CD4-positive, CD25-positive, alpha-beta regulatory T cell (primary cell): ENCODE results near the gene HERPUD2. TPM values are rescaled to one million over a fixed set of nuclear protein-coding genes. Genes with fewer than 3 reads are reported as not detected.

ENCODE experiments used
- ATAC-seq, 2 donors: fragments of 150-1000 bp; cut with Tn5 transposase; one replicate each; pipeline ENCODE4 v1.10.0; 2021; ENCODE audit warnings: low read depth in 2 of 2, moderate number of reproducible peaks in 2 of 2, moderate library complexity in 1 of 2
- DNase-seq, 3 donors: peaks; one replicate each; pipeline versions ENCODE4 v3.0.0 to v3.0.0-alpha.2; 2012 to 2022; ENCODE audit warnings: mixed read lengths in 1 of 3
- H3K27ac ChIP-seq: one replicate; pipeline ENCODE4 v1.7.0; 2013; ENCODE audit warnings: mild to moderate bottlenecking, low read length; ENCODE audit not compliant: insufficient read depth, poor library complexity, severe bottlenecking
- H3K27me3 ChIP-seq: one replicate; pipeline ENCODE4 v1.7.0; 2013; ENCODE audit warnings: low read length; ENCODE audit not compliant: control insufficient read depth, insufficient read depth
- H3K36me3 ChIP-seq: one replicate; pipeline ENCODE4 v1.7.0; 2013; ENCODE audit warnings: mild to moderate bottlenecking, low read length, moderate library complexity; ENCODE audit not compliant: control insufficient read depth, insufficient read depth
- H3K4me1 ChIP-seq: 2 replicates; pipeline ENCODE4 v1.7.0; 2013; ENCODE audit warnings: mild to moderate bottlenecking, low read length; ENCODE audit not compliant: insufficient read depth, control insufficient read depth, poor library complexity, severe bottlenecking
- H3K4me3 ChIP-seq: one replicate; pipeline ENCODE4 v1.7.0; 2013; ENCODE audit warnings: low read depth, mild to moderate bottlenecking, low read length, moderate library complexity
- H3K9me3 ChIP-seq, 2 experiments: 1 replicate in 1 of 2; 2 replicates in 1 of 2; pipeline ENCODE4 v1.7.0; 2013; ENCODE audit warnings: low read length in 2 of 2, mild to moderate bottlenecking in 1 of 2, moderate library complexity in 1 of 2; ENCODE audit not compliant: control insufficient read depth in 2 of 2
- H3K27ac Mint-ChIP-seq, 3 donors: one replicate each; pipeline ENCODE4 v1.8.0; 2020 to 2022; ENCODE audit warnings: mild to moderate bottlenecking in 3 of 3, mixed read lengths in 3 of 3, moderate library complexity in 2 of 3
- H3K27me3 Mint-ChIP-seq: one replicate; pipeline ENCODE4 v1.8.0; 2022; ENCODE audit warnings: mild to moderate bottlenecking, mixed read lengths
- H3K36me3 Mint-ChIP-seq: one replicate; pipeline ENCODE4 v1.8.0; 2020; ENCODE audit warnings: mixed read lengths
- H3K4me1 Mint-ChIP-seq, 4 donors: one replicate each; pipeline ENCODE4 v1.8.0; 2020 to 2022; ENCODE audit warnings: mixed read lengths in 4 of 4, mild to moderate bottlenecking in 1 of 4
- H3K4me3 Mint-ChIP-seq, 4 donors: one replicate each; pipeline ENCODE4 v1.8.0; 2020 to 2022; ENCODE audit warnings: mild to moderate bottlenecking in 4 of 4, mixed read lengths in 4 of 4, moderate library complexity in 3 of 4
- H3K9me3 Mint-ChIP-seq, 7 donors: one replicate each; pipeline ENCODE4 v1.8.0; 2020 to 2022; ENCODE audit warnings: mixed read lengths in 7 of 7, mild to moderate bottlenecking in 3 of 7, moderate library complexity in 2 of 7
- polyA plus RNA-seq, 4 donors: library from polyadenylated mRNA; unstranded; fragments of 300-500 nt; fragmentation: Illumina TruSeq; gene quantifications; one replicate each; pipeline ENCODE4 v1.2.3, GENCODE V29; 2021
- total RNA-seq: library from RNA; stranded (reverse); gene quantifications from one replicate; pipeline ENCODE4 v1.2.3, GENCODE V29; 2022

HERPUD2 gene
- total and polyA plus RNA-seq, 5 donors from 2014 or later: 75.2 to 113 (median 81.3) TPM

- H3K9me3 ChIP-seq: no peaks in the 10 kb centered on the region
- H3K36me3 ChIP-seq: no peaks in the 10 kb centered on the region
- peaks cover 6% of the 10 kb centered on the region for H3K4me1 ChIP-seq
- Mint-ChIP-seq H3K27me3 (peaks cover 4% of the 10 kb centered on the region), H3K4me3 (no peak overlapping the region), H3K36me3 (no peaks in the 10 kb centered on the region), H3K4me1 (peaks cover 5 to 30% (median 13%) of the 10 kb centered on the region in 4 donors), H3K27ac (peak overlapping the region in 2 of 3 donors; percentile 3 to 36), H3K9me3 (peaks cover 0 to 1% (median 0%) of the 10 kb centered on the region in 7 donors)
- H3K27me3 ChIP-seq: no peaks in the 10 kb centered on the region
- no peak for ATAC-seq
- no peak for DNase-seq
- H3K4me3 ChIP-seq: no peak overlapping the region
- no peak overlapping the region for H3K27ac ChIP-seq
Observed at GRCh38 chr7:35728412-35729060, 33.6 kb upstream of the HERPUD2 start.

GRCh38 chr7:35727571-35727970, 32.6 kb upstream of the HERPUD2 start:
- Mint-ChIP-seq H3K36me3 (no peaks in the 10 kb centered on the region), H3K4me1 (peaks cover 5 to 30% (median 17%) of the 10 kb centered on the region in 4 donors), H3K4me3 (no peak overlapping the region), H3K27me3 (no peaks in the 10 kb centered on the region), H3K9me3 (peaks cover 0 to 1% (median 0%) of the 10 kb centered on the region in 7 donors), H3K27ac (no peak overlapping the region)
- DNase-seq (peak in 1 of 3 donors; percentile 21), ATAC-seq (no peak)
- no peaks in the 10 kb centered on the region for H3K9me3 ChIP-seq
- no peak overlapping the region for H3K27ac ChIP-seq
- no peaks in the 10 kb centered on the region for H3K36me3 ChIP-seq
- H3K4me1 ChIP-seq: peaks cover 6% of the 10 kb centered on the region
- no peak overlapping the region for H3K4me3 ChIP-seq
- H3K27me3 ChIP-seq: peaks cover 2% of the 10 kb centered on the region

GRCh38 chr7:35726654-35727053, 31.7 kb upstream of the HERPUD2 start:
- ATAC-seq (no peak), DNase-seq (no peak)
- Histone ChIP-seq H3K27me3 (peaks cover 2% of the 10 kb centered on the region), H3K9me3 (no peaks in the 10 kb centered on the region), H3K4me3 (no peak overlapping the region), H3K4me1 (peaks cover 6% of the 10 kb centered on the region), H3K27ac (no peak overlapping the region), H3K36me3 (no peaks in the 10 kb centered on the region)
- no peaks in the 10 kb centered on the region for H3K27me3 Mint-ChIP-seq
- H3K4me3 Mint-ChIP-seq: no peak overlapping the region
- H3K27ac Mint-ChIP-seq: peak overlapping the region in 1 of 3 donors; percentile 54
- no peaks in the 10 kb centered on the region for H3K36me3 Mint-ChIP-seq
- H3K9me3 Mint-ChIP-seq: peaks cover 0 to 1% (median 0%) of the 10 kb centered on the region in 7 donors
- H3K4me1 Mint-ChIP-seq: peaks cover 5 to 30% (median 18%) of the 10 kb centered on the region in 4 donors

GRCh38 chr7:35725280-35725680, 30.3 kb upstream of the HERPUD2 start:
- Histone ChIP-seq H3K27ac (no peak overlapping the region), H3K36me3 (no peaks in the 10 kb centered on the region), H3K9me3 (no peaks in the 10 kb centered on the region), H3K4me3 (peak overlapping the region; percentile 37), H3K27me3 (peaks cover 2% of the 10 kb centered on the region), H3K4me1 (peaks cover 6% of the 10 kb centered on the region)
- DNase-seq (peak; percentile 19 to 69 (median 65)), ATAC-seq (peak; percentile 40 to 44)
- Mint-ChIP-seq H3K9me3 (peaks cover 0 to 1% (median 0%) of the 10 kb centered on the region in 7 donors), H3K36me3 (no peaks in the 10 kb centered on the region), H3K27ac (peak overlapping the region in 2 of 3 donors; percentile 64 to 81), H3K27me3 (no peaks in the 10 kb centered on the region), H3K4me3 (peak overlapping the region in 3 of 4 donors; percentile 44 to 70 (median 58)), H3K4me1 (peaks cover 5 to 30% (median 18%) of the 10 kb centered on the region in 4 donors)

GRCh38 chr7:35723011-35723410, 28.1 kb upstream of the HERPUD2 start:
- peak; percentile 66 to 71 for ATAC-seq
- H3K4me1 Mint-ChIP-seq: peaks cover 5 to 26% (median 14%) of the 10 kb centered on the region in 4 donors
- H3K27me3 ChIP-seq: peaks cover 2% of the 10 kb centered on the region
- no peaks in the 10 kb centered on the region for H3K36me3 ChIP-seq
- H3K4me1 ChIP-seq: peaks cover 6% of the 10 kb centered on the region
- no peak overlapping the region for H3K4me3 ChIP-seq
- no peaks in the 10 kb centered on the region for H3K9me3 Mint-ChIP-seq
- no peak overlapping the region for H3K4me3 Mint-ChIP-seq
- H3K27ac ChIP-seq: no peak overlapping the region
- H3K9me3 ChIP-seq: no peaks in the 10 kb centered on the region
- peak in 1 of 3 donors; percentile 39 for DNase-seq
- H3K27me3 Mint-ChIP-seq: peaks cover 6% of the 10 kb centered on the region
- no peak overlapping the region for H3K27ac Mint-ChIP-seq
- H3K36me3 Mint-ChIP-seq: no peaks in the 10 kb centered on the region

- H3K9me3 Mint-ChIP-seq: no peaks in the 10 kb centered on the region
- DNase-seq: peak in 1 of 3 donors; percentile 37
- ATAC-seq: no peak
- Histone ChIP-seq H3K27ac (no peak overlapping the region), H3K9me3 (no peaks in the 10 kb centered on the region), H3K36me3 (no peaks in the 10 kb centered on the region), H3K27me3 (peaks cover 2% of the 10 kb centered on the region), H3K4me3 (no peak overlapping the region), H3K4me1 (peaks cover 6% of the 10 kb centered on the region)
- peaks cover 7% of the 10 kb centered on the region for H3K27me3 Mint-ChIP-seq
- no peak overlapping the region for H3K27ac Mint-ChIP-seq
- H3K4me1 Mint-ChIP-seq: peaks cover 5 to 26% (median 14%) of the 10 kb centered on the region in 4 donors
- no peaks in the 10 kb centered on the region for H3K36me3 Mint-ChIP-seq
- no peak overlapping the region for H3K4me3 Mint-ChIP-seq
Observed at GRCh38 chr7:35722054-35722849, 27.3 kb upstream of the HERPUD2 start.

- DNase-seq: no peak
- peaks cover 9% of the 10 kb centered on the region for H3K27me3 Mint-ChIP-seq
- H3K4me1 Mint-ChIP-seq: peaks cover 5 to 23% (median 14%) of the 10 kb centered on the region in 4 donors
- no peaks in the 10 kb centered on the region for H3K36me3 Mint-ChIP-seq
- H3K9me3 Mint-ChIP-seq: no peaks in the 10 kb centered on the region
- no peak for ATAC-seq
- peaks cover 6% of the 10 kb centered on the region for H3K4me1 ChIP-seq
- H3K36me3 ChIP-seq: no peaks in the 10 kb centered on the region
- peaks cover 2% of the 10 kb centered on the region for H3K27me3 ChIP-seq
- no peaks in the 10 kb centered on the region for H3K9me3 ChIP-seq
- H3K4me3 Mint-ChIP-seq: no peak overlapping the region
- H3K27ac Mint-ChIP-seq: no peak overlapping the region
- no peak overlapping the region for H3K27ac ChIP-seq
- H3K4me3 ChIP-seq: no peak overlapping the region
Observed at GRCh38 chr7:35721288-35721687, 26.4 kb upstream of the HERPUD2 start.
